HG03565 (cell line): ENCODE measurements around the gene DDX10.

Experiments
- ATAC-seq: cut with Tn5 transposase; IDR thresholded peaks from one replicate; pipeline ENCODE4 v1.9.1; 2021; ENCODE audit warnings: mild to moderate bottlenecking, moderate library complexity; ENCODE audit not compliant: unreplicated experiment

Gene DDX10

GRCh38 chr11:108897071-108897481 lies 232.2 kb downstream of the DDX10 start:
- no peak for ATAC-seq

DNA sequence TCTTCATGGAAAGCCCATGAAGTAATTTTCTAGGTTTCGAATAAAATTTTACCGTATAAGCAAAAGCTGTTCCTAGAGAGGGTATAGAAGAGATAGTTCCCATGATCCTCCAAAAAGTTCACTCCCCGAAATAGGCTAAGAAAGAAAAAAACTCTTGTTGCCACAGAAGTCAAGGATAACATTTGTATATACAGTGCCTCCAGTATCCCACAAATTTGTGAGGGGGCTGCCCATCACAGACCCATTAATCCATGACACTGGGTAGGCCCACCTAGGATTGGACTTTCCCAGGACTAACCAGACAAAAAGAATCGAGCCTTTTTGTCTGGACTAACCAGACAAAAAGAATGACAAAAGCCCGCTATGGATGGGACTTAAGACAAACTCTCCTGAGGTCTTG lies 233.0 kb downstream of the DDX10 start:
- ATAC-seq = no peak

DNA sequence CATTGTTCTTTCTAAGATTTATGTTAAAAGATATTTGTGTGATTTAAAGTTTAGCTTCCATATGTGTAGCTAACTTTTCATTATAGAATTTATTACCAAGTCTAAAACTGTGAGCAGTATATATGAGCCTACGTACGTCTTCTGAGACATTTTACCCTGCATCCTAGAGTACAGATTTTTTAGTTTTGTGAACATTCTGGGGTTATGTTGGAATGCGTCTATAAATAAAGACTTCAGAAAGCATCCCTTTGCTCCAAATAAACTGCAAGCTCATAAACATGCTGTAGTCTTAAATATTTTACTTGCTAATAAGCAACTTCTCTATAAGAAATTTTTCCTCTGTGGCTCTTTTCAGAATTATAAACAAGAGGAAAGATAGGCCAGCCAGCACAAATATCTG lies 236.5 kb downstream of the DDX10 start:
- ATAC-seq = no peak

DNA sequence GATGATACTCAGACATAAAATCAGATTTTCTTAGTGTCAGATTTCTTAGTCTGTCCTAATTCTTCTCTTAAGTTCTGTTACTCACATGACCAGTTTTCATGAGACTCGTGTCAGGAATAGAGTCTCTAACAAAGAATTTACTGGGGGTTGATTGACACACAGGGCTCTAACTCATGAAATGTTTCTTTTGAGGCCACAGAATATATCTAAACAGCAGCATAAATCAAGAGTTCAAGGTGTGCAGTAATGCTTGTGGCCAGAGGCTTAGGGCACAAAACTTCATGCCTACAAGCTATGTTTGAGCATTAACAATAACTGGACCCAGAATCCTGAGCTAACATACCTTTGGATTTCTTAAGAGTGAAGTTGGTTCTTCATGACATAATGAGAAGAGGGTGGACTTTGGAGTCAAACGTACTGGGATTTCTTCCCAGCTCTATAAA lies 237.2 kb downstream of the DDX10 start:
- no peak for ATAC-seq

DNA sequence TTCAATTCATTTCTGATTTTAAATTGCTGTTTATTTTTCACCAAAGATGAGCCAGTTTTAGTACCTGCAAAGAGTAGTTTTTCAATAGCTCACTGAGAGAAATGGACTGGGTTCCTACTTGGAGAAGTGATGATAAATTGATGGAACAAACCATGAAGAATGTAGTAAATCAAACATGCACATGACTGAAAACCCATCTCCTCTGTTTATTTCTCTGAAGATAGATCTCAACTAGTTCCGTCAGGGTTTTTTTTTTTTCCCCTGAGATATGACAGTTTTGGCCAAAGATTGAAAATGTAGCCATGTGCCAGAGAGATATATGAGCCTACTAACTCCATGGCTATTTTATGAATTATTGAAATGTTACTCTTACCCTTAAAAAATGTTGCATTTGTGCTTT lies 239.6 kb downstream of the DDX10 start:
- no peak for ATAC-seq

- no peak for ATAC-seq
Observed at GRCh38 chr11:108906329-108906728, 241.5 kb downstream of the DDX10 start.

GRCh38 chr11:108906826-108907225 lies 242.0 kb downstream of the DDX10 start:
- ATAC-seq = no peak

DNA sequence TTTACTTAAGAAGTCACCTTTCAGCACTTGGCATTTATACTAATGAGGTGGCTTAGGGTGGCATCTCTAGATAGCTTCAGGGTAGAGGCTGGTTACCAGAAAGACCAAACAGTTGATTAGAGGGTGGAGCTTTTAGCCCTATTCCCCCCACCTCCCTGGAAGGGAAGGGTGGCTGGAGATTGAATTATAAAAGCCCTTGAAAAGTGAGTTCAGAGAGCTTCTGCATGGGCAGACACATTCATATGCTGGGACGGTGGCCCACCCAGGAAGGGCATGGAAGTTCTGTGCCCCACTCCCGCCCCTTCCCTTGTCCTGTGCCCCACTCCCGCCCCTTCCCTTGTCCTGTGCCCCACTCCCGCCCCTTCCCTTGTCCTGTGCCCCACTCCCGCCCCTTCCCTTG lies 244.2 kb downstream of the DDX10 start:
- no peak for ATAC-seq

GRCh38 chr11:108909921-108910320 lies 245.1 kb downstream of the DDX10 start:
- ATAC-seq = no peak

- ATAC-seq = no peak
Observed at GRCh38 chr11:108912581-108912980, 247.7 kb downstream of the DDX10 start.

GRCh38 chr11:108913204-108913603 lies 248.3 kb downstream of the DDX10 start:
- no peak for ATAC-seq

- no peak for ATAC-seq
Observed at GRCh38 chr11:108914211-108914610, 249.3 kb downstream of the DDX10 start.

DNA sequence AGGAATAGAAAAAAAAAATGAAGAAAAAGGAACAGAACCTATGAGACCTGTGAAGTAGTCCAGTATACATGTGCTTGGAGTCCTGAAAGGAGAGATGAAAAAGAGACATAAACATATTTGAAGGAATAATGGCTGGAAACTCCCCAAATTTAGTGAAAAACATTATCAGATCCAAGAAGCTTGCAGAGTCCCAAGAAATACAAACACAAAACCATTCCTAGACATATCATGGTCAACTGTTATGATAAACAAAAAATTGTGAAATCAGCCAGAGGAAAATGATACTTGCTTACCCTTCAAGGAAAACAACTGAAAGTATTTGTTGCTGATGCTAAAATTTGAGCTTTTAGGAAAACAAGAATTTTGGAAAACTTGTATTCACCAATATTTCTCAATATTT lies 250.1 kb downstream of the DDX10 start:
- ATAC-seq = no peak

DNA sequence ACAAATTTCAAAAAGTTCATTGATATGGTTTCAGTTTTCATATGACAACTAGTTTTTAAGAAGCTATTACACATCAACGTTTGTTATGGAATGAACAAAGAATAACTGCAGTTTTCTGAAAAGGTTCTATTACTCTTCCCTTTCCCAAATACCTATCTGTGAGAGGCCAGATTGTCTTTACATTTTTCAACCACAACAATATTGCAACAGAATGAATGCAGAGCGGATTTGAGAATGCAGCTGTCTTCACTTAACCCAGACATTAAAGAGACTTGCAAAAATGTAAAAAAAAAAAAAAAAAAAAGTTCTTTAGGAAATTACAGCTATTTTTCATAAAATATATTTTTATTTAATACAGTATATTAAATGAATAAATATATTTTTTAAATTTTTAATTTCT lies 250.8 kb downstream of the DDX10 start:
- ATAC-seq = no peak

DNA sequence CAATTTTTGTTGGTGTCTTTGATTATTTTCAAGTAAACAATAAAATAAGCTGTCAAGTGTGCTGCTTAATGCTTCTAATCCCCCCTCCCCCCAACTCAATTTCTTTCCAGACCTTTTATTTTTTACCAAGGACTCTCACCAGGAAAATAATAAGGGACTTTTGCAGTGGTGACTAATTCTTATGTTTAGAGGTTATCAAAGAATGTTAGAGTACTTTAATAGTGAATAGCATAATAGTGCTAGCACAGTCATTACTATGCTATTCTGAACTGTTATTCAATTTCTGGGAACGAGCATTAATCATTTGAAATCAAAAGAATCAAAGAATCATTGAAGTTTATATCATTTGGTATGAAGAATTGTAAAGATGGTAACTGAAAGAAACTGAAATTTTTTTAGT lies 251.4 kb downstream of the DDX10 start:
- no peak for ATAC-seq

GRCh38 chr11:108916935-108917334 lies 252.1 kb downstream of the DDX10 start:
- ATAC-seq = no peak

DNA sequence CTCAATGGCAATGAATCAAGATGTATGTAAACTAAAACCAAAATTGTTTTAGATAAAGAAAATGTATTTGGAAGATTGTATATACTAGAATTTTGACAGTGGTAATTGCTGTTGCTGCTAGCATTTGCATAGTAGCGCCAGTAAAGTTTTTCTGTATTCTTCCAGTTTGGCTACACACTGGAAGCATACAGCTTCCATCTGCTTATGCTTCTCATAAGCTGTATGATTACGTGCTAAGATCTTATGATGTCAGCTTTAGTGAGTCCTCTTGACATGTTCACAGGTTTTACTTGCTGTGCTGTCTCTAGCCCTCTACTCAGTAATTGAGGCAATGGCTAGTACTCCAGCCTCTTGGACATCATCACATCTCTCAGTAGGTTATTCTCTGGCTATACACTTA lies 256.3 kb downstream of the DDX10 start:
- ATAC-seq = no peak

DNA sequence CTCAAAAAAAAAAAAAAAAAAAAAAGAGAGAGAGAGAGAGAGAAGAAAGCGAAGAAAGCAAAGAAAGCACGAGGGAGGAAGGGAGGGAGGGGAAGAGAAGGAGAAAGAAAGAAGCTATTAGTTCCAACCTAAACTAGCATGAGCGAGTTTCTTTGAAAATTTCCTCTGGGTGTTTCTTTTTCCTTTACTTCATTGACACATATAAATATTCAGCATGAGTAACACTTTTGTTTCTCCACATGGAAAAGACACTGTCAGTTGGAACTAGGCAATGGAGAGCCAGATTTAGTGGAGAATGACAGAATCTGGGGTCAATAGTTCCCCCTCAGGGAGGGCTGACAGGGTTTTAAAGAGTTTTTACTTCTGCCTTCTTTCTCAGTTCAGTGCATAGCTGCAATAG lies 257.4 kb downstream of the DDX10 start:
- ATAC-seq = no peak

DNA sequence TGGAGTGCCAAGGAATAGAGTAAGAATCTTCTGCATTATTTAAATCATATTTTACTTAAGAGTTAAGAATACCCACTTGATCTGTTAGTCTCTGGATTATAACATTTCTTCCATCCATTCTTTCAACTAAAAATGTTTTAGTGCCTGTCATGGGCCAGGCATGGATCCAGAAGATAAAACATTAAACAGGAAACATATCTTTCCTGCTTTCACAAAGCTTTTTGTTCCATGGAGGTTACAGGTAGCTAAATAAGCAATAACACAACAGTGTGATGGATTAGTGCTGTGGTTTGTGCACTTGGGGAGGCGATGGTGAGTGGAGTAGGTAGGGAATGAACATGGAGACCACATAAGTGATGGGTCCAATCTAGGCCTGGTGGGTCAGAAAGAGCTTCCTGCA lies 258.5 kb downstream of the DDX10 start:
- no peak for ATAC-seq

GRCh38 chr11:108926171-108926840 lies 261.4 kb downstream of the DDX10 start:
- no peak for ATAC-seq

- ATAC-seq = no peak
Observed at GRCh38 chr11:108926841-108927577, 262.1 kb downstream of the DDX10 start.

DNA sequence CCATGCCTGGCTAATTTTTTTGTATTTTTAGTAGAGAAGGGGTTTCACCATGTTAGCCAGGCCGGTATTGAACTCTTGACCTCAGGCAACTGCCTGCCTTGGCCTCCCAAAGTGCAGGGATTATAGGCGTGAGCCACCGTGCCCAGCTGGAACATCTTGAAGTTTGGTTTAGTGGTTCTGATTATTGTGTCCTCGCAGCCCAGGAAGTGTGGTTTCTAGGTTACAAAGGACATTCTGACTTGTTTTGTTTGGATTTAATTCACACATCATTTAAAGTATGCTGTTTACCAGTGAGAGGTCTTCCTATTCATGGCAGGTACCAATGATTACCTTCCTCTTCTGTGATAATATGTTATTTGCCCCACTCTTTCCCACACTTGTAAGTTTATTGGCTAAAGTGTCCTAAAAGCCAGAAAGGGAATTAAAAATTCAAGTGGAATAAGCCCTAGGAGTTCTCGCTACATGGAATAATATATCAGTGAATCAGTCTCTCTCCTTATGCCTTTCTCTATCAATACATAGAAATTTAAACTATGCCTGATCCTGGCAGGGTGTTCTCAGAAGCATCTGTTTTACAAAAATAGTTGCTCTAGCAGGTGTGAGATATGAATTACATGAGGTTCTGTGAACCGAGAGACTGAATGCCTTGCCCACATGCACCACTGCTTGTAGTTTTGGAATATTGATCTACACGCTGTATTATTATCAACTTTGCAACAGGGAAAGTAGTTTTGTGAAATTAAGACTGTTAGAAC lies 263.1 kb downstream of the DDX10 start:
- ATAC-seq = no peak
